WERI-Rb-1 (cell line): ENCODE data around the gene DICER1.
"Not testable (repeated sequence)": the region's sequence is repeated elsewhere in the genome, so short reads cannot be mapped to it uniquely, and the experiment has no call there.

Source experiments
- DNase-seq: peaks from one replicate; pipeline ENCODE4 v3.0.0-alpha.2; 2020
- H3K27ac ChIP-seq: fragments of 250-450 bp; sonication (Bioruptor Pico); 2 replicates; pipeline ENCODE4 v1.5.1; 2020; ENCODE audit warnings: mild to moderate bottlenecking, moderate library complexity
- H3K27me3 ChIP-seq: fragments of 250-450 bp; sonication (Bioruptor Pico); 2 replicates; pipeline ENCODE4 v1.5.1; 2021; ENCODE audit warnings: mild to moderate bottlenecking, low read depth, moderate library complexity; ENCODE audit not compliant: insufficient read depth, severe bottlenecking
- H3K36me3 ChIP-seq: fragments of 250-450 bp; sonication (Bioruptor Pico); 2 replicates; pipeline ENCODE4 v1.5.1; 2020; ENCODE audit warnings: mild to moderate bottlenecking, moderate library complexity
- H3K4me3 ChIP-seq: 2 replicates; pipeline ENCODE4 v1.5.1; 2011; ENCODE audit warnings: low read depth, mild to moderate bottlenecking, control low read depth, low read length
- H3K9me3 ChIP-seq: fragments of 250-450 bp; sonication (Bioruptor Pico); 2 replicates; pipeline ENCODE4 v1.5.1; 2021; ENCODE audit warnings: mild to moderate bottlenecking, moderate library complexity; ENCODE audit not compliant: severe bottlenecking
- TF ChIP-seq, protein P1 (sequence below): IDR thresholded peaks from 2 replicates; pipeline ENCODE4 v1.5.1; 2011; ENCODE audit warnings: low read depth, mild to moderate bottlenecking, control low read depth, inconsistent platforms, low read length

DICER1 gene, protein sequence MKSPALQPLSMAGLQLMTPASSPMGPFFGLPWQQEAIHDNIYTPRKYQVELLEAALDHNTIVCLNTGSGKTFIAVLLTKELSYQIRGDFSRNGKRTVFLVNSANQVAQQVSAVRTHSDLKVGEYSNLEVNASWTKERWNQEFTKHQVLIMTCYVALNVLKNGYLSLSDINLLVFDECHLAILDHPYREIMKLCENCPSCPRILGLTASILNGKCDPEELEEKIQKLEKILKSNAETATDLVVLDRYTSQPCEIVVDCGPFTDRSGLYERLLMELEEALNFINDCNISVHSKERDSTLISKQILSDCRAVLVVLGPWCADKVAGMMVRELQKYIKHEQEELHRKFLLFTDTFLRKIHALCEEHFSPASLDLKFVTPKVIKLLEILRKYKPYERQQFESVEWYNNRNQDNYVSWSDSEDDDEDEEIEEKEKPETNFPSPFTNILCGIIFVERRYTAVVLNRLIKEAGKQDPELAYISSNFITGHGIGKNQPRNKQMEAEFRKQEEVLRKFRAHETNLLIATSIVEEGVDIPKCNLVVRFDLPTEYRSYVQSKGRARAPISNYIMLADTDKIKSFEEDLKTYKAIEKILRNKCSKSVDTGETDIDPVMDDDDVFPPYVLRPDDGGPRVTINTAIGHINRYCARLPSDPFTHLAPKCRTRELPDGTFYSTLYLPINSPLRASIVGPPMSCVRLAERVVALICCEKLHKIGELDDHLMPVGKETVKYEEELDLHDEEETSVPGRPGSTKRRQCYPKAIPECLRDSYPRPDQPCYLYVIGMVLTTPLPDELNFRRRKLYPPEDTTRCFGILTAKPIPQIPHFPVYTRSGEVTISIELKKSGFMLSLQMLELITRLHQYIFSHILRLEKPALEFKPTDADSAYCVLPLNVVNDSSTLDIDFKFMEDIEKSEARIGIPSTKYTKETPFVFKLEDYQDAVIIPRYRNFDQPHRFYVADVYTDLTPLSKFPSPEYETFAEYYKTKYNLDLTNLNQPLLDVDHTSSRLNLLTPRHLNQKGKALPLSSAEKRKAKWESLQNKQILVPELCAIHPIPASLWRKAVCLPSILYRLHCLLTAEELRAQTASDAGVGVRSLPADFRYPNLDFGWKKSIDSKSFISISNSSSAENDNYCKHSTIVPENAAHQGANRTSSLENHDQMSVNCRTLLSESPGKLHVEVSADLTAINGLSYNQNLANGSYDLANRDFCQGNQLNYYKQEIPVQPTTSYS (N-terminal part only)

DNA sequence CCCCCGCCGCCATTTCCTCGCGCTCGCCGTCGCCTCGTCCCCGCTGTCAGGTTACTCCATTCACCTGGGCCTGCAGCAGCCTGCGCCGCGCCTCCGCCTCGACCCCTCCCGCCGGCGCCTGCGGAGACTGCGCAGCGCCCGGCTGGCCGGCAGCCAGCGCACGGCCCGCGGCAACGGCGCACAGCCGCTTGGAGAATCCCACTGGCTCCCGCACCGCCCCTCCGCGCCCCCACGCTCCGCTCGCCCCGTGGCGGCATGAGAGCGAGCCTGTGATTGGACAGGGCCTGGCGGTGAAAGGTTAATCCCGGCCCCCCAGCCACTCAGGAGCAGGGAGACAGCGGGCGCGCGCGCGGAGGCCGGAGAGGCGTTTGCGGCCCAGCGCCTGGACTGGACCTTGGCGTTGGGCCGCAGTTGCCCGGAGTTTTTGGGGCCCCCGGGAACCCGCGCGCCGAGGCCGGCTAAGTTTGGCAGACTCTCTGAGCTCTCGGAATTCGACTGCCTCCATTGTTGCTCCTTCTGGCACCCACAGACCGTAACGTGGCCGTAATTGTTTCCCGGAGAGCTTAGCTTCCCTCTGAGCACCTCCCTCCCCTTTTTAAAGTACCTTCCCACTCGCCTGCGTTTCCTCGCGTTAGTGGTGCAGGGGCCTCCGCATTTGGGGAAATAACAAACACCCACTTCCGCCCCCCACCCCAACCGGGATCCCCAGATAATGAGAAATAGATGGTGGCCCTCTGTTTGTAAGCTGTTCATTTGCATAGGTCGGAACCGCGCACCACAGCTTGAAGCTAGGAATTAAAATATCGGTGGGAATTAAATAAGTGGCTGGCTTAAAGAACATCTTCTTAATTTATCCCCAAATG, at the start of gene DICER1:
Gene DICER1 (minus strand): TSS at position 203 of the 863 bp plus-strand sequence. CDS start 24,071 bp downstream, outside the sequence.
- Histone ChIP-seq H3K27ac (peak within 1 kb of the TSS; percentile 97), H3K36me3 (peaks cover 14% of the 10 kb centered on the region), H3K9me3 (no peaks in the 10 kb centered on the region), H3K27me3 (no peaks in the 10 kb centered on the region), H3K4me3 (peak within 1 kb of the TSS; percentile 95)
- DNase-seq = peak; percentile 93
- TF ChIP-seq, protein P1, sequence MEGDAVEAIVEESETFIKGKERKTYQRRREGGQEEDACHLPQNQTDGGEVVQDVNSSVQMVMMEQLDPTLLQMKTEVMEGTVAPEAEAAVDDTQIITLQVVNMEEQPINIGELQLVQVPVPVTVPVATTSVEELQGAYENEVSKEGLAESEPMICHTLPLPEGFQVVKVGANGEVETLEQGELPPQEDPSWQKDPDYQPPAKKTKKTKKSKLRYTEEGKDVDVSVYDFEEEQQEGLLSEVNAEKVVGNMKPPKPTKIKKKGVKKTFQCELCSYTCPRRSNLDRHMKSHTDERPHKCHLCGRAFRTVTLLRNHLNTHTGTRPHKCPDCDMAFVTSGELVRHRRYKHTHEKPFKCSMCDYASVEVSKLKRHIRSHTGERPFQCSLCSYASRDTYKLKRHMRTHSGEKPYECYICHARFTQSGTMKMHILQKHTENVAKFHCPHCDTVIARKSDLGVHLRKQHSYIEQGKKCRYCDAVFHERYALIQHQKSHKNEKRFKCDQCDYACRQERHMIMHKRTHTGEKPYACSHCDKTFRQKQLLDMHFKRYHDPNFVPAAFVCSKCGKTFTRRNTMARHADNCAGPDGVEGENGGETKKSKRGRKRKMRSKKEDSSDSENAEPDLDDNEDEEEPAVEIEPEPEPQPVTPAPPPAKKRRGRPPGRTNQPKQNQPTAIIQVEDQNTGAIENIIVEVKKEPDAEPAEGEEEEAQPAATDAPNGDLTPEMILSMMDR = no peak

DNA sequence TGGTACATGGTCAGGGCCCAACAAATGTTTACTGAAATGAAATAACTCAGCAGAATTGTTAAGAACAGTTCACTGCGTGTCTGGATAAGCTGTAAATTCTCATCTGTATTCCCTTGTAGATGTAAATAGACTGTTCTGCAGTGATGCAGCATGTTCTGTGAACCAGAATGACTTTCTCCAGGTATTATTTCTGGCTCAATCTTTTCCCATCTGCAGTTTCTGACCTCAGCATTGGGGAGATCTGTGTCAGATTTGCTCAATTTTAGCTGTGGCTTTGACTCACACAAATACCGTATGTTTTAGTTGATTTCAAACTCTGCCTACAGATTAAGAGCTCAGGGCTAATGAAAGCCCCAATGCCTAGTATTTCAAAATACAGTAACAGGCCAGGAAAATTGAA, 49.2 kb upstream of the DICER1 start:
- H3K27ac ChIP-seq = no peak overlapping the region
- no peak for DNase-seq
- H3K27me3 ChIP-seq = no peaks in the 10 kb centered on the region
- peaks cover 22% of the 10 kb centered on the region for H3K36me3 ChIP-seq
- peaks cover 3% of the 10 kb centered on the region for H3K9me3 ChIP-seq
- TF ChIP-seq, protein P1 = no peak
- H3K4me3 ChIP-seq = no peak overlapping the region

DNA sequence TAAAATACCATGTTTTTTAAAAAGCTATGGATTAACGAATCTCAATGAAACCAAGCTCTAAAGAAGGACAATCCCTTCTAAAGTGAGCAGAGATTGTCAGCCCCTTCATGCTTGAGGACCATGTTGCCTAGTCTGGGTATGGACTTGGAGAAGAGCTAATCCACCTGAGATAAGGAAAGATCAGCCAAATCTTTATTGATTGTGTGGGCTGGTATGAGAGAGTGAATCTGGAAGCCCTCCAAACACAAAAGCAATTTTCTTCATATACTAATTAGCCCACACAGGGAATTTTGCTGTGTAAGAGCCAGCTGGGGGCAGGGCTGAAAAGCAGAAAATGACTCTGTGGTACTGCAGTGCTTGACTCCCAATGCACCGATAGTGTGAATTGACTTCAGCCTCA, 47.4 kb upstream of the DICER1 start:
- TF ChIP-seq, protein P1 = no peak
- Histone ChIP-seq H3K36me3 (peaks cover 22% of the 10 kb centered on the region), H3K27me3 (no peaks in the 10 kb centered on the region), H3K4me3 (no peak overlapping the region), H3K9me3 (peaks cover 3% of the 10 kb centered on the region), H3K27ac (no peak overlapping the region)
- peak; percentile 44 for DNase-seq

DNA sequence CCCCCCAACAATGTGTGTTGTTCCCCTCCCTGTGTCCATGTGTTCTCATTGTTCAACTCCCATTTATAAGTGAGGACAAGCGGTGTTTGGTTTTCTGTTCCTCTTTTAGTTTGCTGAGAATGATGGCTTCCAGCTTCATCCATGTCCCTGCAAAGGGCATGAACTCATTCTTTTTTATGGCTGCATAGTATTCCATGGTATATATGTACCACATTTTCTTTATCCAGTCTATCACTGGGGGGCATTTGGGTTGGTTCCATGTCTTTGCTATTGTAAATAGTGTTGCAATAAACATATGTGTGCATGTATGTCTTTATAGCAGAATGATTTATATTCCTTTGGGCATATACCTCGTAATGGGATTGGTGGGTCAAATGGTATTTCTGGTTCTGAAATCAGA, 44.4 kb upstream of the DICER1 start:
- H3K9me3 ChIP-seq, H3K4me3 ChIP-seq, H3K27ac ChIP-seq, DNase-seq, H3K27me3 ChIP-seq: not testable (repeated sequence)
- peaks cover 22% of the 10 kb centered on the region for H3K36me3 ChIP-seq

DNA sequence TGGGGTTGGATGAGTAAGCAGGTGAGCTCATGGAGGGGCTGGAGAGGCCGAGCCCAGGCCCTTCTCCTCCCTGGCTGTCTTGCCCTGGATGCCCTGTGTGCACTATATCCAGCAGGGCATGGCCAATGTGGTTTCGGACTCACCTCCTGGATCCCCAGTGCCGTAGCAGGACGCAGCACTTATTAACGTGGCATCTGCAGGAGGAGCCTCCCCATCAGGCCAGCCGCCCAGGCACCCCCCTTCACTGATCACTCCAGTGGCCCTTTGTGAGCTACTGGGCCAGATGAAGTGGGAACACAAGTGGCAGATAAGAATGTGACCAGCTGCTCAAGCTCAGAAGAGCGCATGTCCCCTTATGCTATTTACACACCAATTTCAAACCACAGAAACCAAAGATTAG, 43.1 kb upstream of the DICER1 start:
- no peak overlapping the region for H3K4me3 ChIP-seq
- DNase-seq = peak; percentile 47
- TF ChIP-seq, protein P1 = no peak
- no peaks in the 10 kb centered on the region for H3K27me3 ChIP-seq
- peaks cover 22% of the 10 kb centered on the region for H3K36me3 ChIP-seq
- H3K9me3 ChIP-seq = peaks cover 3% of the 10 kb centered on the region
- H3K27ac ChIP-seq = no peak overlapping the region
